ENCODE measurements around the gene PHACTR3.

Gene PHACTR3

GRCh38 chr20:59676126-59676850, 71.9 kb downstream of the PHACTR3 start:
- TF ChIP-seq CTCF (IDR thresholded peaks at IDR 0.05; ENCODE audit: low read depth, low read length, missing control alignments): no peak
- H3K4me3 ChIP-seq (ENCODE audit: low read depth, low read length): no peak overlapping the region
- DNase-seq (ENCODE audit: low read depth): no peak

GRCh38 chr20:59676851-59677182, 72.5 kb downstream of the PHACTR3 start:
- no peak for TF ChIP-seq CTCF (IDR thresholded peaks at IDR 0.05; ENCODE audit: low read depth, low read length, missing control alignments)

GRCh38 chr20:59677586-59677985, 73.2 kb downstream of the PHACTR3 start:
- no peak for TF ChIP-seq CTCF (IDR thresholded peaks at IDR 0.05; ENCODE audit: low read depth, low read length, missing control alignments)
- no peak for DNase-seq (ENCODE audit: low read depth)
- no peak overlapping the region for H3K4me3 ChIP-seq (ENCODE audit: low read depth, low read length)

More at GRCh38 chr20:59676851-59677182, 72.5 kb downstream of the PHACTR3 start:
- no peak overlapping the region for H3K4me3 ChIP-seq (ENCODE audit: low read depth, low read length)
- no peak for DNase-seq (ENCODE audit: low read depth)

GRCh38 chr20:59678288-59678687, 73.9 kb downstream of the PHACTR3 start:
- DNase-seq (ENCODE audit: low read depth): no peak
- no peak for TF ChIP-seq CTCF (IDR thresholded peaks at IDR 0.05; ENCODE audit: low read depth, low read length, missing control alignments)
- H3K4me3 ChIP-seq (ENCODE audit: low read depth, low read length): no peak overlapping the region

- DNase-seq (ENCODE audit: low read depth): no peak
- TF ChIP-seq CTCF (IDR thresholded peaks at IDR 0.05; ENCODE audit: low read depth, low read length, missing control alignments): no peak
- no peak overlapping the region for H3K4me3 ChIP-seq (ENCODE audit: low read depth, low read length)
Observed at GRCh38 chr20:59678951-59679350, 74.6 kb downstream of the PHACTR3 start.

GRCh38 chr20:59680148-59680650, 75.9 kb downstream of the PHACTR3 start:
- no peak for DNase-seq (ENCODE audit: low read depth)
- H3K4me3 ChIP-seq (ENCODE audit: low read depth, low read length): no peak overlapping the region
- no peak for TF ChIP-seq CTCF (IDR thresholded peaks at IDR 0.05; ENCODE audit: low read depth, low read length, missing control alignments)

GRCh38 chr20:59680852-59681251, 76.5 kb downstream of the PHACTR3 start:
- no peak for DNase-seq (ENCODE audit: low read depth)
- no peak overlapping the region for H3K4me3 ChIP-seq (ENCODE audit: low read depth, low read length)
- TF ChIP-seq CTCF (IDR thresholded peaks at IDR 0.05; ENCODE audit: low read depth, low read length, missing control alignments): no peak

Measured in GM12864 (cell line).